B cell (primary cell): ENCODE data around the gene COMT.

Experiments
- EZH2 ChIP-seq: IDR thresholded peaks from 2 replicates; pipeline ENCODE4 v1.6.1; 2012; ENCODE audit warnings: borderline replicate concordance, low read depth, mild to moderate bottlenecking, moderate library complexity, low read length; ENCODE audit not compliant: insufficient read depth, poor library complexity, severe bottlenecking
- TF ChIP-seq, protein P1 (sequence below): fragments of 200-600 bp; IDR thresholded peaks from one replicate; pipeline ENCODE4 v1.8.0; 2022; ENCODE audit warnings: antibody characterized with exemption, mild to moderate bottlenecking

DNA sequence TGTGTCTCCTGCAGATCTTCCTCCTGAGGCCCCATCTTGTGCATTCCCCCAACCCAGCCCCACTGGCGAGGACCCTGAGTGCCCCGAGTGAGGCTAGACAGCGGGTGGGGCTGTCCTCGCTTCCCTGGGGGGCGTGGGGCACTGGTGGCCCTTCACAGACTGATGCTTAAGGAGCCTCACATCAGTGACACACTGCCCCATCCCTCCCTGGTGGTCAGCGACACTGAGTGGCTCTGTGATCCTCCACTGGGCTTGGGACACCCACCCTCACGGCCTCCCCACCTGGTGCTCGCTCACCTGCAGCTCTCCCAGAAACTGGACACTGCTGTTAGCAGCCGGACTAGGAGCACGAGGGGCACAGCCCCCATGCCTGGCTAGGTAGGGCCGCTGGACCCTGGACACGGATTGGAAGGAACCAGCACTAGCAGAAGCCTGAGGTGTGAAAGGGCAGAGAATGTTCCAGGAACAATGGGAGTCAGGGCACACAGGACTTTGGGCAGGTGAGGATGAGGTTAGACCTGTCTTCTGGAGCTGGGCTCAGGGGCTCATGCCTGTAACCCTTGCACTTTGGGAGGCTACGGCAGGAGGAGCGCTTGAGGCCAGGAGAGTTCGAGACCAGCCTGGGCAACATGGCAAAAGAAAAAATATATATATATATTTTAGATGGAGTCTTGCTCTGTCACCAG is 23.3 kb downstream of the COMT start:
- TF ChIP-seq, protein P1, sequence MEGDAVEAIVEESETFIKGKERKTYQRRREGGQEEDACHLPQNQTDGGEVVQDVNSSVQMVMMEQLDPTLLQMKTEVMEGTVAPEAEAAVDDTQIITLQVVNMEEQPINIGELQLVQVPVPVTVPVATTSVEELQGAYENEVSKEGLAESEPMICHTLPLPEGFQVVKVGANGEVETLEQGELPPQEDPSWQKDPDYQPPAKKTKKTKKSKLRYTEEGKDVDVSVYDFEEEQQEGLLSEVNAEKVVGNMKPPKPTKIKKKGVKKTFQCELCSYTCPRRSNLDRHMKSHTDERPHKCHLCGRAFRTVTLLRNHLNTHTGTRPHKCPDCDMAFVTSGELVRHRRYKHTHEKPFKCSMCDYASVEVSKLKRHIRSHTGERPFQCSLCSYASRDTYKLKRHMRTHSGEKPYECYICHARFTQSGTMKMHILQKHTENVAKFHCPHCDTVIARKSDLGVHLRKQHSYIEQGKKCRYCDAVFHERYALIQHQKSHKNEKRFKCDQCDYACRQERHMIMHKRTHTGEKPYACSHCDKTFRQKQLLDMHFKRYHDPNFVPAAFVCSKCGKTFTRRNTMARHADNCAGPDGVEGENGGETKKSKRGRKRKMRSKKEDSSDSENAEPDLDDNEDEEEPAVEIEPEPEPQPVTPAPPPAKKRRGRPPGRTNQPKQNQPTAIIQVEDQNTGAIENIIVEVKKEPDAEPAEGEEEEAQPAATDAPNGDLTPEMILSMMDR = no peak
- no peak for TF ChIP-seq EZH2
